Loucy (cell line): Measurements from ENCODE around the gene CACNA1C.

Experiments used
- H2AFZ ChIP-seq: fragments of 200-600 bp; sonication (generic); 2 replicates; pipeline ENCODE4 v1.6.0; 2016; ENCODE audit warnings: antibody characterized with exemption, mild to moderate bottlenecking, low read length, moderate library complexity
- H3F3A ChIP-seq: fragments of 200-600 bp; 2 replicates; pipeline ENCODE4 v1.6.0; 2016; ENCODE audit warnings: antibody characterized with exemption, low read depth, mild to moderate bottlenecking
- H3K27me3 ChIP-seq: fragments of 200-600 bp; sonication (generic); 2 replicates; pipeline ENCODE4 v1.6.1; 2014; ENCODE audit warnings: low read length, mild to moderate bottlenecking; ENCODE audit not compliant: insufficient read depth, poor library complexity, severe bottlenecking
- H3K36me3 ChIP-seq: fragments of 200-600 bp; sonication (generic); 2 replicates; pipeline ENCODE4 v1.6.1; 2016; ENCODE audit warnings: low read length; ENCODE audit not compliant: insufficient read depth
- H3K4me1 ChIP-seq: fragments of 200-600 bp; sonication (generic); 2 replicates; pipeline ENCODE4 v1.5.1; 2014; ENCODE audit warnings: low read length, mild to moderate bottlenecking; ENCODE audit not compliant: insufficient read depth, poor library complexity, severe bottlenecking
- H3K4me2 ChIP-seq: fragments of 200-600 bp; sonication (generic); 2 replicates; pipeline ENCODE4 v1.6.0; 2014; ENCODE audit warnings: antibody characterized with exemption, low read length, low read depth, mild to moderate bottlenecking; ENCODE audit not compliant: poor library complexity, severe bottlenecking
- H3K4me3 ChIP-seq: fragments of 200-600 bp; sonication (generic); 2 replicates; pipeline ENCODE4 v1.5.1; 2014; ENCODE audit warnings: low read length, mild to moderate bottlenecking, mixed read lengths; ENCODE audit not compliant: poor library complexity, severe bottlenecking
- H3K79me2 ChIP-seq: fragments of 200-600 bp; sonication (generic); 2 replicates; pipeline ENCODE4 v1.6.1; 2014; ENCODE audit warnings: low read length; ENCODE audit not compliant: insufficient read depth
- H3K9ac ChIP-seq: fragments of 200-600 bp; sonication (generic); 2 replicates; pipeline ENCODE4 v1.6.0; 2014; ENCODE audit warnings: mild to moderate bottlenecking, low read depth, low read length, moderate library complexity; ENCODE audit not compliant: poor library complexity, severe bottlenecking
- H3K9me2 ChIP-seq: fragments of 200-600 bp; sonication (generic); replicated peaks from 2 replicates; pipeline ENCODE4 v1.6.1; 2016; ENCODE audit warnings: low read depth, low read length, mixed read lengths
- H3K9me3 ChIP-seq: fragments of 200-600 bp; sonication (generic); 2 replicates; pipeline ENCODE4 v1.6.1; 2014; ENCODE audit warnings: mild to moderate bottlenecking, antibody characterized with exemption, low read length, low read depth; ENCODE audit not compliant: insufficient read depth
- H4K20me1 ChIP-seq: fragments of 200-600 bp; sonication (generic); 2 replicates; pipeline ENCODE4 v1.6.0; 2014; ENCODE audit warnings: antibody characterized with exemption, low read length, mild to moderate bottlenecking; ENCODE audit not compliant: insufficient read depth, poor library complexity, severe bottlenecking
- EZH2phosphoT487 ChIP-seq: fragments of 200-600 bp; IDR thresholded peaks from 2 replicates; pipeline ENCODE4 v1.6.1; 2018; ENCODE audit warnings: antibody characterized with exemption, mild to moderate bottlenecking, moderate library complexity, borderline replicate concordance
- TF ChIP-seq, protein P1 (sequence below): fragments of 200-600 bp; sonication (generic); conservative IDR thresholded peaks from 2 replicates; pipeline ENCODE4 v1.5.1; 2014; ENCODE audit warnings: mild to moderate bottlenecking, antibody characterized with exemption, low read length

Gene CACNA1C

DNA sequence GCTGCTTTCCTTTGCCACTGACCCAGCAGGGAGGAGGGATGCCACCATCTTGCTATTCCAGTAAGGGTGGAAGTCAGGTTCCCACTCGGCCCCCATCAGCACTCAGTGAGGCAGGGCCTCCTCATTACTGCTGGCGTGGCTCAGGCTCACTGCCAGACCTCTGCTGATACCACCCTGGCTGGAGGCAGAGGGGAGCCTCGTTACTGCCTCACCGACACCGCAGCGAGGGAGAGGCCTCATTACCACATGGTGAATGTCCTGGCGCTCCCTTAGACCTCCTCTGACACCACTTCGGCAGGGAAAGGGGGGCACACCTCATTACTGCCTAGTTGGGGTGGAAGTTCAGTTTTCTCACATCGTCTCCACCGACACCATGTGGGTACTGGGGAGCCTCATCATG lies 354.1 kb downstream of the CACNA1C start:
- Histone ChIP-seq H3K27me3 (no peaks in the 10 kb centered on the region), H3K4me1 (no peaks in the 10 kb centered on the region), H3K79me2 (no peaks in the 10 kb centered on the region), H3K9ac (no peak overlapping the region), H2AFZ (no peak overlapping the region), H3F3A (no peaks in the 10 kb centered on the region), H3K4me2 (no peak overlapping the region), H3K9me3 (no peaks in the 10 kb centered on the region), H3K9me2 (no peaks in the 10 kb centered on the region), H3K36me3 (no peaks in the 10 kb centered on the region), H4K20me1 (no peaks in the 10 kb centered on the region), H3K4me3 (no peak overlapping the region)
- no peak for TF ChIP-seq EZH2phosphoT487
- TF ChIP-seq, protein P1, sequence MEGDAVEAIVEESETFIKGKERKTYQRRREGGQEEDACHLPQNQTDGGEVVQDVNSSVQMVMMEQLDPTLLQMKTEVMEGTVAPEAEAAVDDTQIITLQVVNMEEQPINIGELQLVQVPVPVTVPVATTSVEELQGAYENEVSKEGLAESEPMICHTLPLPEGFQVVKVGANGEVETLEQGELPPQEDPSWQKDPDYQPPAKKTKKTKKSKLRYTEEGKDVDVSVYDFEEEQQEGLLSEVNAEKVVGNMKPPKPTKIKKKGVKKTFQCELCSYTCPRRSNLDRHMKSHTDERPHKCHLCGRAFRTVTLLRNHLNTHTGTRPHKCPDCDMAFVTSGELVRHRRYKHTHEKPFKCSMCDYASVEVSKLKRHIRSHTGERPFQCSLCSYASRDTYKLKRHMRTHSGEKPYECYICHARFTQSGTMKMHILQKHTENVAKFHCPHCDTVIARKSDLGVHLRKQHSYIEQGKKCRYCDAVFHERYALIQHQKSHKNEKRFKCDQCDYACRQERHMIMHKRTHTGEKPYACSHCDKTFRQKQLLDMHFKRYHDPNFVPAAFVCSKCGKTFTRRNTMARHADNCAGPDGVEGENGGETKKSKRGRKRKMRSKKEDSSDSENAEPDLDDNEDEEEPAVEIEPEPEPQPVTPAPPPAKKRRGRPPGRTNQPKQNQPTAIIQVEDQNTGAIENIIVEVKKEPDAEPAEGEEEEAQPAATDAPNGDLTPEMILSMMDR: no peak

DNA sequence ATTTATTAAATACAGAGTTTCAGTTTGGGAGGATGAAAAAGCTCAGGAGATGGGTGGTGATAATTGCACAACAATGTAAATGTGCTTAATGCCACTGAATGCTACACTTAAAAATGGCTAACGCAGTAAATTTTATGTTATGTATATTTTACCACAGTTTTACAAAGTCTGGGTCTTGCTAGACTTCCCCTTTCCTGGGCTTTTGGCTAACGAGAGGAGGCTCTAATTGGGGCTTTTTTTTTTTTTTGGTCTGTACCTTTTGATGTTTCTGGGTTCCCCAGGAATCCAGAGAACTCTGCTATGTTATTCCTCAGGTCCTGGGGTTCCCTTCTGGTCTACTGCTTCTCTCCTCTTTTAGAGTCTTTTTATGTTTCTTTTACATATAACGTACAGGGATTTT lies 355.5 kb downstream of the CACNA1C start:
- Histone ChIP-seq H3K79me2 (no peaks in the 10 kb centered on the region), H3K9me3 (no peaks in the 10 kb centered on the region), H3K4me2 (no peak overlapping the region), H2AFZ (no peak overlapping the region), H3K4me3 (no peak overlapping the region), H3K9me2 (no peaks in the 10 kb centered on the region), H3K36me3 (no peaks in the 10 kb centered on the region), H3F3A (no peaks in the 10 kb centered on the region), H3K4me1 (no peaks in the 10 kb centered on the region), H3K27me3 (no peaks in the 10 kb centered on the region), H3K9ac (no peak overlapping the region), H4K20me1 (no peaks in the 10 kb centered on the region)
- TF ChIP-seq EZH2phosphoT487: no peak
- TF ChIP-seq, protein P1: no peak

DNA sequence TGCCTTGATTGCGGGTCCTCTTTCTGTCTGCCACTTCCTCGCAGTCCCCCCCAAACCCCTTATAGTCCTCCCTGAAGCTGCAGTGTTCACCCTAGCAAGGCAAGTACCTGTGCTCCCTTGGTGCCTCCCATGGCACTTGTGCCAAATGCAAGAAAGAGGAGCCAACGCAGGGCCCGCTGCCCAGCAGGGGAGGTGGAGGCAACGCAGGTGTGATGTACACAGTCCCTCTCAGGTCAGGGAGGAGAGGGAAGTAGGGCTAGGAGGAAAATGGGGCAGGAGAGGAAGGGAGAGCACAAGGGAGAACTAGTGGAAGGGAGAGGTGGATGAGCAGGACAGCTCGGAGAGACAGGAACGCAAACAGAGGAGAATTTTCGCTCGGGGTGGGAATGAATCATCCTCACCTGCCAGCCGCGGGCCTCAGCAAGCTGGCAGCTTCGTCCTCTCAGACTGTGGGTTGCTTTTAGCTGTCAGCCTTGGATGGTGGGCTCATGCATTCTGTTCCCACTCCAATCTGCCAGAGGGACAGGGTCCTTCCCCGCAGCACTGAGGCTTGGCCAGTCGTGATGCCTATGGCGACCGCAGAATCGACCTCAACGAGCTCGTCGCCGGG lies 357.0 kb downstream of the CACNA1C start:
- no peaks in the 10 kb centered on the region for H3K27me3 ChIP-seq

More for the DNA sequence above, 357.0 kb downstream of the CACNA1C start:
- Histone ChIP-seq H3K36me3 (no peaks in the 10 kb centered on the region), H3K79me2 (no peaks in the 10 kb centered on the region), H3K4me3 (no peak overlapping the region), H3K9me3 (no peaks in the 10 kb centered on the region), H3F3A (no peaks in the 10 kb centered on the region), H3K9ac (no peak overlapping the region), H3K9me2 (no peaks in the 10 kb centered on the region), H4K20me1 (no peaks in the 10 kb centered on the region), H3K4me2 (no peak overlapping the region), H2AFZ (no peak overlapping the region), H3K4me1 (no peaks in the 10 kb centered on the region)
- TF ChIP-seq, protein P1: no peak
- no peak for TF ChIP-seq EZH2phosphoT487
